ENCODE data around the gene ERP44. TPM values are rescaled to one million over a fixed set of nuclear protein-coding genes. Genes with fewer than 3 reads are reported as not detected.
A peak's percentile ranks its signal among the peaks of the same experiment; 100 is the strongest.

ERP44 gene
- total and polyA plus RNA-seq, 7 experiments from 2014 or later = 9.8 to 38.2 (median 16.0) TPM

DNA sequence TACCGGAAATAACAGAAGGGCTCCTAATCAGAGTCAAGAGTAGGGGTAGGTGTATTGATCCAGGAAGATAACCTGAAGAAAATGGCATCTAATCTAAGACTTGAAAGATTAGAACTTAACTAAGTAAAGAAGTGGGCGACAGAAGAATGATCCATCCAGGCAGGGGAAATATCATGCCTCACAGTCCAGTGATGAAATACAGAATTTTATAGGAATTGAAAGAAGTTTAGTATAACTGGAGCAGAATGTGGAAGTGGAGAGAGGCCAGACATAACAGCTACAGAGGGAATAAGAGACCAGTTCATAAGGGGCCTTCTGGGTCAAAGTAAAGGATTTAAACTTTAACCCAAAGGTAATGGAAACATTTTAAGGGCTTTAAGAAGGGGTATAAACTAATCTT is 42.2 kb downstream of the ERP44 start:
- ATAC-seq (no peak), DNase-seq (no peak)
- no peaks in the 10 kb centered on the region for H3K9me3 Mint-ChIP-seq
- H3K36me3 ChIP-seq (ENCODE audit: control insufficient read depth in 2 of 3, insufficient read depth in 3 of 3, low read length in 3 of 3) = peaks cover 0 to 33% (median 0%) of the 10 kb centered on the region in 3 experiments
- peak overlapping the region in 1 of 9 donors; percentile 0 for H3K27ac Mint-ChIP-seq
- peaks cover under 1 to 28% (median 15%) of the 10 kb centered on the region in 5 donors for H3K36me3 Mint-ChIP-seq
- H3K4me1 ChIP-seq (ENCODE audit: control insufficient read depth in 2 of 2, insufficient read depth in 2 of 2, low read length in 2 of 2) = no peaks in the 10 kb centered on the region
- ChIA-PET POLR2A (no interaction called here), CTCF (no interaction called here)
- intact Hi-C loops (cut with micrococcal nuclease) = loop anchor here in 1 of 2 donors (10.0 kb wide), 1 partner anchor 48 kb away; no protein-coding TSS in a partner anchor
- no peak overlapping the region for H3K27ac ChIP-seq (ENCODE audit: low read depth, low read length)
- H3K27me3 ChIP-seq (ENCODE audit: control insufficient read depth in 2 of 2, insufficient read depth in 2 of 2, low read length in 2 of 2) = no peaks in the 10 kb centered on the region
- H3K4me1 Mint-ChIP-seq = peaks cover 0 to 25% (median 6%) of the 10 kb centered on the region in 7 donors
- no peaks in the 10 kb centered on the region for H3K9me3 ChIP-seq (ENCODE audit: control insufficient read depth in 2 of 3, low read length in 3 of 3)
- no peaks in the 10 kb centered on the region for H3K27me3 Mint-ChIP-seq
- H3K4me3 Mint-ChIP-seq = no peak overlapping the region
- H3K4me3 ChIP-seq (ENCODE audit: low read length) = no peak overlapping the region

GRCh38 chr9:100052375-100052774 is 46.4 kb downstream of the ERP44 start:
- Mint-ChIP-seq H3K4me3 (no peak overlapping the region), H3K4me1 (peaks cover 0 to 39% (median 10%) of the 10 kb centered on the region in 7 donors), H3K27ac (peak overlapping the region in 2 of 9 donors; percentile 38 to 55), H3K27me3 (no peaks in the 10 kb centered on the region), H3K9me3 (no peaks in the 10 kb centered on the region), H3K36me3 (peaks cover 4 to 48% (median 14%) of the 10 kb centered on the region in 5 donors)
- Histone ChIP-seq H3K27me3 (ENCODE audit: control insufficient read depth in 2 of 2, insufficient read depth in 2 of 2, low read length in 2 of 2) (no peaks in the 10 kb centered on the region), H3K9me3 (ENCODE audit: control insufficient read depth in 2 of 3, low read length in 3 of 3) (no peaks in the 10 kb centered on the region), H3K36me3 (ENCODE audit: control insufficient read depth in 2 of 3, insufficient read depth in 3 of 3, low read length in 3 of 3) (peaks cover 0 to 23% (median 0%) of the 10 kb centered on the region in 3 experiments), H3K4me3 (ENCODE audit: low read length) (no peak overlapping the region), H3K27ac (ENCODE audit: low read depth, low read length) (no peak overlapping the region), H3K4me1 (ENCODE audit: control insufficient read depth in 2 of 2, insufficient read depth in 2 of 2, low read length in 2 of 2) (no peaks in the 10 kb centered on the region)
- POLR2A ChIA-PET = no interaction called here
- DNase-seq (no peak), ATAC-seq (no peak)
- intact Hi-C loops (cut with micrococcal nuclease) = loop anchor here in 1 of 2 donors (10.0 kb wide), 1 partner anchor 52 kb away; no protein-coding TSS in a partner anchor
- CTCF ChIA-PET = no interaction called here

DNA sequence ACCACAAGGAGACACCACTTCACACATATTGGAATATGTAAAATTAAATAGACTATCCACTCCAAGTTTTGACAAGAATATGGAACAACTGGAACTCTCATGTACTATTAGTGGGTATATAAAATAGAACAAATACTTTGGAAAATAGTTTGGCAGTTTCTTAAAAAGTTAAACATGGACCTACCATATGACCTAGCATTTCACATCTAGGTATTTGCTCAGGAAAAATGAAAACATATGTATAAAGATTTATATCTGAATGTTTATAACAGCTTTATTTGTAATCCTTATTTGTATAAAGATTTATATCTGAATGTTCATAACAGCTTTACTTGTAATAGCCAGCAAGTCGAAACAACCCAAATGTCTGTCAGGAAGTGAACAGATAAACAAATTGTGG is 49.2 kb downstream of the ERP44 start:
- no peak overlapping the region for H3K27ac ChIP-seq (ENCODE audit: low read depth, low read length)
- peaks cover 0 to 39% (median 21%) of the 10 kb centered on the region in 7 donors for H3K4me1 Mint-ChIP-seq
- no peak overlapping the region for H3K4me3 ChIP-seq (ENCODE audit: low read length)
- no peaks in the 10 kb centered on the region for H3K27me3 Mint-ChIP-seq
- H3K9me3 Mint-ChIP-seq = no peaks in the 10 kb centered on the region
- no peak overlapping the region for H3K27ac Mint-ChIP-seq
- ChIA-PET POLR2A (interaction anchor here (0.7 kb wide), 1 partner anchor 818 kb away, joined by 4 read pairs; no protein-coding TSS in a partner anchor), CTCF (interaction anchor here (0.6 kb wide), 1 partner anchor 177 kb away, joined by 4 read pairs; no protein-coding TSS in a partner anchor)
- no peak overlapping the region for H3K4me3 Mint-ChIP-seq
- no peak for DNase-seq
- peaks cover 9 to 56% (median 27%) of the 10 kb centered on the region in 5 donors for H3K36me3 Mint-ChIP-seq
- no peaks in the 10 kb centered on the region for H3K27me3 ChIP-seq (ENCODE audit: control insufficient read depth in 2 of 2, insufficient read depth in 2 of 2, low read length in 2 of 2)
- no peaks in the 10 kb centered on the region for H3K4me1 ChIP-seq (ENCODE audit: control insufficient read depth in 2 of 2, insufficient read depth in 2 of 2, low read length in 2 of 2)
- intact Hi-C loops (cut with micrococcal nuclease) = no loop called here
- H3K9me3 ChIP-seq (ENCODE audit: control insufficient read depth in 2 of 3, low read length in 3 of 3) = no peaks in the 10 kb centered on the region
- H3K36me3 ChIP-seq (ENCODE audit: control insufficient read depth in 2 of 3, insufficient read depth in 3 of 3, low read length in 3 of 3) = peaks cover 0 to 22% (median 0%) of the 10 kb centered on the region in 3 experiments
- ATAC-seq = no peak

- Mint-ChIP-seq H3K27me3 (no peaks in the 10 kb centered on the region), H3K4me3 (no peak overlapping the region), H3K4me1 (peaks cover 26 to 78% (median 58%) of the 10 kb centered on the region in 7 donors), H3K27ac (no peak overlapping the region), H3K9me3 (peaks cover 0 to 48% (median 20%) of the 10 kb centered on the region in 11 donors), H3K36me3 (peaks cover 28 to 85% (median 75%) of the 10 kb centered on the region in 5 donors)
- Histone ChIP-seq H3K27ac (ENCODE audit: low read depth, low read length) (no peak overlapping the region), H3K36me3 (ENCODE audit: control insufficient read depth in 2 of 3, insufficient read depth in 3 of 3, low read length in 3 of 3) (no peaks in the 10 kb centered on the region), H3K9me3 (ENCODE audit: control insufficient read depth in 2 of 3, low read length in 3 of 3) (no peaks in the 10 kb centered on the region), H3K4me3 (ENCODE audit: low read length) (no peak overlapping the region), H3K27me3 (ENCODE audit: control insufficient read depth in 2 of 2, insufficient read depth in 2 of 2, low read length in 2 of 2) (no peaks in the 10 kb centered on the region), H3K4me1 (ENCODE audit: control insufficient read depth in 2 of 2, insufficient read depth in 2 of 2, low read length in 2 of 2) (no peaks in the 10 kb centered on the region)
- no peak for ATAC-seq
- DNase-seq = no peak
- POLR2A ChIA-PET = no interaction called here
- CTCF ChIA-PET = no interaction called here
- intact Hi-C loops (cut with micrococcal nuclease) = no loop called here
Measured at GRCh38 chr9:100038472-100038871, 60.3 kb downstream of the ERP44 start.

- H3K4me1 Mint-ChIP-seq = peaks cover 21 to 53% (median 40%) of the 10 kb centered on the region in 7 donors
- peaks cover 8 to 68% (median 49%) of the 10 kb centered on the region in 5 donors for H3K36me3 Mint-ChIP-seq
- H3K4me3 Mint-ChIP-seq = peak overlapping the region in 2 of 10 donors; percentile 13 to 16
- ChIA-PET CTCF (no interaction called here), POLR2A (no interaction called here)
- H3K4me3 ChIP-seq (ENCODE audit: low read length) = no peak overlapping the region
- H3K36me3 ChIP-seq (ENCODE audit: control insufficient read depth in 2 of 3, insufficient read depth in 3 of 3, low read length in 3 of 3) = peaks cover 0 to 5% (median 0%) of the 10 kb centered on the region in 3 experiments
- no peaks in the 10 kb centered on the region for H3K27me3 ChIP-seq (ENCODE audit: control insufficient read depth in 2 of 2, insufficient read depth in 2 of 2, low read length in 2 of 2)
- peak overlapping the region in 2 of 9 donors; percentile 26 to 42 for H3K27ac Mint-ChIP-seq
- ATAC-seq = no peak
- no peak for DNase-seq
- no peaks in the 10 kb centered on the region for H3K4me1 ChIP-seq (ENCODE audit: control insufficient read depth in 2 of 2, insufficient read depth in 2 of 2, low read length in 2 of 2)
- H3K27ac ChIP-seq (ENCODE audit: low read depth, low read length) = no peak overlapping the region
- no peaks in the 10 kb centered on the region for H3K27me3 Mint-ChIP-seq
- peaks cover 0 to 22% (median 7%) of the 10 kb centered on the region in 11 donors for H3K9me3 Mint-ChIP-seq
- intact Hi-C loops (cut with micrococcal nuclease) = no loop called here
- no peaks in the 10 kb centered on the region for H3K9me3 ChIP-seq (ENCODE audit: control insufficient read depth in 2 of 3, low read length in 3 of 3)
Measured at GRCh38 chr9:100033877-100034551, 64.8 kb downstream of the ERP44 start.

- Mint-ChIP-seq H3K9me3 (peaks cover 0 to 9% (median 0%) of the 10 kb centered on the region in 11 donors), H3K27me3 (no peaks in the 10 kb centered on the region), H3K4me3 (no peak overlapping the region), H3K27ac (peak overlapping the region in 1 of 9 donors; percentile 48), H3K4me1 (peaks cover 18 to 28% (median 25%) of the 10 kb centered on the region in 7 donors), H3K36me3 (peaks cover 0 to 48% (median 26%) of the 10 kb centered on the region in 5 donors)
- no peaks in the 10 kb centered on the region for H3K9me3 ChIP-seq (ENCODE audit: control insufficient read depth in 2 of 3, low read length in 3 of 3)
- peaks cover 0 to 5% (median 0%) of the 10 kb centered on the region in 3 experiments for H3K36me3 ChIP-seq (ENCODE audit: control insufficient read depth in 2 of 3, insufficient read depth in 3 of 3, low read length in 3 of 3)
- H3K4me1 ChIP-seq (ENCODE audit: control insufficient read depth in 2 of 2, insufficient read depth in 2 of 2, low read length in 2 of 2) = no peaks in the 10 kb centered on the region
- POLR2A ChIA-PET = no interaction called here
- no peaks in the 10 kb centered on the region for H3K27me3 ChIP-seq (ENCODE audit: control insufficient read depth in 2 of 2, insufficient read depth in 2 of 2, low read length in 2 of 2)
- H3K4me3 ChIP-seq (ENCODE audit: low read length) = no peak overlapping the region
- ATAC-seq = no peak
- intact Hi-C loops (cut with micrococcal nuclease) = no loop called here
- DNase-seq = no peak
- CTCF ChIA-PET = interaction anchor here (0.5 kb wide), 1 partner anchor 571 kb away, joined by 3 read pairs; no protein-coding TSS in a partner anchor
- H3K27ac ChIP-seq (ENCODE audit: low read depth, low read length) = no peak overlapping the region
Measured at GRCh38 chr9:100030548-100030947, 68.3 kb downstream of the ERP44 start.

All from naive thymus-derived CD4-positive, alpha-beta T cell (primary cell).